Body of pancreas (tissue), 4 donors: ENCODE data around the gene TADA2B. TPM values are rescaled to one million over a fixed set of nuclear protein-coding genes. Genes with fewer than 3 reads are reported as not detected.

Experiments
- ATAC-seq: fragments of 150-250 bp; one replicate; pipeline ENCODE4 v1.9.1; 2016
- DNase-seq, 4 donors: peaks; one replicate each; pipeline ENCODE4 v3.0.0-alpha.2; 2019
- H3K27ac ChIP-seq, 4 donors: fragments of 200-600 bp; sonication (generic); 1 replicate in 3 of 4; 2 replicates in 1 of 4; pipeline versions ENCODE4 v1.5.1 to v1.6.1; 2016 to 2019; ENCODE audit warnings: mild to moderate bottlenecking in 1 of 4, mixed read lengths in 1 of 4, moderate library complexity in 1 of 4
- H3K27me3 ChIP-seq, 2 donors: fragments of 200-600 bp; sonication (generic); one replicate each; pipeline ENCODE4 v1.6.0; 2016; ENCODE audit warnings: mild to moderate bottlenecking in 1 of 2
- H3K36me3 ChIP-seq, 2 donors: fragments of 200-600 bp; sonication (generic); replicated peaks in 1 of 2; 2 replicates each; pipeline ENCODE4 v1.5.1; 2016; ENCODE audit warnings: low read depth in 2 of 2; ENCODE audit not compliant: insufficient read depth in 1 of 2
- H3K4me1 ChIP-seq: fragments of 200-600 bp; sonication (generic); one replicate; pipeline ENCODE4 v1.6.0; 2016
- H3K4me3 ChIP-seq, 2 donors: fragments of 200-600 bp; sonication (generic); 1 replicate in 1 of 2; 2 replicates in 1 of 2; pipeline ENCODE4 v1.5.1; 2016 to 2019
- H3K9me3 ChIP-seq, 3 donors: fragments of 200-600 bp; sonication (generic); 1 replicate in 2 of 3; 2 replicates in 1 of 3; pipeline ENCODE4 v1.5.1; 2016
- POLR2A ChIP-seq, 3 donors: fragments of 450-650 bp; IDR thresholded peaks; one replicate each; pipeline ENCODE4 v1.6.1; 2016; ENCODE audit warnings: antibody characterized with exemption in 3 of 3, mild to moderate bottlenecking in 2 of 3
- WGBS, 2 donors: methylation state at CpG; one replicate each; pipeline ENCODE4 v1.1.5; 2017; 5-methylcytosine and 5-hydroxymethylcytosine counted together
- intact Hi-C: fragments of 100-400 bp; cut with DNase I; formaldehyde crosslinking; loops from one replicate; pipeline ENCODE4 v1.15.1; 2023
- total RNA-seq, 2 donors: library from RNA; depleted of rRNA; stranded (reverse); fragments of >200 nt; gene quantifications; one replicate each; pipeline ENCODE4 v1.1.0, GENCODE V29; 2016
- TF ChIP-seq, protein P1 (sequence below), 7 experiments: fragments of 450-650 bp in 4 of 7; fragments of 200-600 bp in 3 of 7; sonication (generic) in 3 of 7; IDR thresholded peaks; one replicate each; pipeline ENCODE4 v1.5.1; 2016 to 2019; ENCODE audit warnings: antibody characterized with exemption in 7 of 7

Gene TADA2B
- total RNA-seq, 2 donors from 2014 or later: 18.1 to 20.0 TPM

DNA sequence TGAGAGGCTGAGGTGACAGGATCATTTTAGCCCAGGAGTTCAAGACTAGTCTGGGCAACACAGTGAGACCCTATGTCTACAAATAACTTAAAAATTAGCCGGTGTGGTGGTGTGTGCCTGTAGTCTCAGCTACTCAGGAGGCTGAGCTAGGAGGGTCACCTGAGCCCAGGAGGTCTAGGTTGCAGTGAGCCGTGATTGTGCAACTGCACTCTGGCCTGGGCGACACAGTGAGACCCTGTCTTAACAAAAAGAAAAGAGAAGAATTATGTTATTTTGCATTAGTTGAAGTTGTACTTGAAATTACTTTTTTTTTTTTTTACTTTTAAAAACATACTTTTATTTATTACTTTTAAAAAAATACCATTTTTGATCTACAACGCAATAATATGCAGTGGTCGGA, 21.8 kb upstream of the TADA2B start:
- H3K4me1 ChIP-seq: no peaks in the 10 kb centered on the region
- TF ChIP-seq, protein P1, sequence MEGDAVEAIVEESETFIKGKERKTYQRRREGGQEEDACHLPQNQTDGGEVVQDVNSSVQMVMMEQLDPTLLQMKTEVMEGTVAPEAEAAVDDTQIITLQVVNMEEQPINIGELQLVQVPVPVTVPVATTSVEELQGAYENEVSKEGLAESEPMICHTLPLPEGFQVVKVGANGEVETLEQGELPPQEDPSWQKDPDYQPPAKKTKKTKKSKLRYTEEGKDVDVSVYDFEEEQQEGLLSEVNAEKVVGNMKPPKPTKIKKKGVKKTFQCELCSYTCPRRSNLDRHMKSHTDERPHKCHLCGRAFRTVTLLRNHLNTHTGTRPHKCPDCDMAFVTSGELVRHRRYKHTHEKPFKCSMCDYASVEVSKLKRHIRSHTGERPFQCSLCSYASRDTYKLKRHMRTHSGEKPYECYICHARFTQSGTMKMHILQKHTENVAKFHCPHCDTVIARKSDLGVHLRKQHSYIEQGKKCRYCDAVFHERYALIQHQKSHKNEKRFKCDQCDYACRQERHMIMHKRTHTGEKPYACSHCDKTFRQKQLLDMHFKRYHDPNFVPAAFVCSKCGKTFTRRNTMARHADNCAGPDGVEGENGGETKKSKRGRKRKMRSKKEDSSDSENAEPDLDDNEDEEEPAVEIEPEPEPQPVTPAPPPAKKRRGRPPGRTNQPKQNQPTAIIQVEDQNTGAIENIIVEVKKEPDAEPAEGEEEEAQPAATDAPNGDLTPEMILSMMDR (IDR thresholded peaks at IDR 0.05): no peak
- no peak for TF ChIP-seq POLR2A (IDR thresholded peaks at IDR 0.05)
- H3K27ac ChIP-seq: no peak overlapping the region
- WGBS, 2 donors: 66 to 67% methylated on average over 5 of the region's 5 CpGs
- H3K36me3 ChIP-seq: peaks cover 0 to 3% of the 10 kb centered on the region in 2 donors
- no peak for DNase-seq
- H3K4me3 ChIP-seq: no peak overlapping the region
- ATAC-seq: no peak
- intact Hi-C loops: no loop called here
- H3K27me3 ChIP-seq: no peaks in the 10 kb centered on the region
- H3K9me3 ChIP-seq: no peaks in the 10 kb centered on the region

DNA sequence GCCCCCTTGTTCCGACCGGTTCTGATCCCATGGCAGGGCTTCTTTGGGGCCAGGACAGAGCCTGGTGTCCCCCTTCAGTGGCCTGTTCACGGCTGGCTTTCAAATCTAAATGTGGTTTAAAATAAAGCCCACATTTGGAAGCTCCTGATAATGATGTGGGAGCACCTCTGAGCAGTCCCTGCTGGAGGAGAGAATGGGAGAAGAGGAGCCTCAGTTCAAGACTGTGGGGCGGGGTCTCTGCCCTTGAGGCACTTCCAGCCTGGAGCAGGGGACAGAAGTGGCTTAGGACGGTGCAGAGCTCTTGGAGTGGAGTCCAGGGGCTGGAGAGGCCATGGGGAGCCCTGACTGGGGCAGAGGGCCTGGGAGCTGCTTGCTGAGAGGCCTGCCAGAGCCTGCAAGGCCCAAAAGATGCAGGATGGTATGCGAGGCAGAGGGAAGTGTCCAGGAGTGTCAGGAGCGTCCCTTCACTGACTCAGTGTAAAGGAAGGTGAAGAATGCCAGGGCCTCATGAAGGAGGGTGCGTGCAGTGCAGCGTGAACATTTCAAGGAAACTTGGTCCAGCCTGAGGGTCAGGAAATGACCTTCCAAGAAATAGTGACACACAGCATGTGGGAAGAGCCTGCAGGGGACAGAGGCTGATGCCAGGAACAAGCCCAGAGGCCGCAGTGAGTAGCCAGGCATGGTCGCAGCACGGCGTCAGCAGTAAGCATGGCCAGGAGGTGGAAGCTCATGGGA, 21.1 kb upstream of the TADA2B start:
- Histone ChIP-seq H3K9me3 (no peaks in the 10 kb centered on the region), H3K4me1 (no peaks in the 10 kb centered on the region), H3K4me3 (no peak overlapping the region), H3K27ac (no peak overlapping the region), H3K36me3 (peaks cover 0 to 3% of the 10 kb centered on the region in 2 donors), H3K27me3 (no peaks in the 10 kb centered on the region)
- DNase-seq (no peak), ATAC-seq (no peak)
- WGBS, 2 donors: 86 to 91% methylated on average over 13 of the region's 13 CpGs
- TF ChIP-seq, protein P1 (IDR thresholded peaks at IDR 0.05): no peak
- TF ChIP-seq POLR2A (IDR thresholded peaks at IDR 0.05): no peak
- intact Hi-C loops: no loop called here

DNA sequence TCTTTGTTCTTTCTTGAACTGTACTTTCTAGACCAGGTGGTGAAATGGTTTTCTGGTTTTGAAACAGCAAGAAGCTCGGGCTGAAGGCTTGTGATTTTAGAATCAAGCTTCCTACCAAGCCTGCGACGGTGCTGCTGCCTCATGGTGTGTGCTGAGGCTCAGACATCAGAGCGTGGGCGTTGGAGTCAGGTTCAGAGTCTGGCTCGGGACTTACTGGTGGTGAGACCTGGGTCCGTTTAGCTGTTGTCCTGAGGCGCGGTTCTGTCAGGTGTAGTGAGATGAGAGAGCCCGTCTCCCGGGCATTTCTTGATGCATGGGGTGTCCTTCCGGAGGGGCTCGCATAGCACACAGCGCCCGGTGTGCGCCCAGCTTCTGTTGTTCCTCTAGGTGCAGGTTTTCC, 19.7 kb upstream of the TADA2B start:
- Histone ChIP-seq H3K4me3 (no peak overlapping the region), H3K27me3 (no peaks in the 10 kb centered on the region), H3K9me3 (no peaks in the 10 kb centered on the region), H3K27ac (no peak overlapping the region), H3K36me3 (peaks cover 0 to 5% of the 10 kb centered on the region in 2 donors), H3K4me1 (no peaks in the 10 kb centered on the region)
- ATAC-seq (no peak), DNase-seq (no peak)
- intact Hi-C loops: no loop called here
- WGBS, 2 donors: 88 to 89% methylated on average over 11 to 16 of the region's 16 CpGs
- TF ChIP-seq, protein P1 (IDR thresholded peaks at IDR 0.05): no peak
- TF ChIP-seq POLR2A (IDR thresholded peaks at IDR 0.05): no peak

DNA sequence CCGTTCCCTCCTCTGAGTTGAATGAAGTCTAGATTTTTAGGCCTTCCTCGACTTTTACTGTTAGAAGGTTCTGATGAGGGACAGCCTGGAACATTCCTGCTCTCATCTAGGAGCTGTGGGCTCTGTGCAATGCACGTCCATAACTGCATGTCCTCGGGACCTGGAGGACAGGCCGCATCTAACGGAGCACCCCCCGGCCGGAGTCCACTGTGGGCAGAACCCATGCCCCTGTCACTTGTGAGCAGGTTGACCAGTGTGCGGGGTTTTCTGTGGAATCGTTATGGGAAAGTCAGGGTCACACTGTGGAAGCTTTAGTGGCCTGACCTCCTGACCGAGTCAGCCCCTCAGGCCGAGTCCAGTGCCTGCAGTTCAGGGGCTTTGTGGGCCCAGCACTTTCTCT, 19.3 kb upstream of the TADA2B start:
- intact Hi-C loops: no loop called here
- WGBS, 2 donors: 89 to 96% methylated on average over 8 to 12 of the region's 12 CpGs
- DNase-seq: no peak

More for the DNA sequence above, 19.3 kb upstream of the TADA2B start:
- peaks cover 0 to 5% of the 10 kb centered on the region in 2 donors for H3K36me3 ChIP-seq
- no peak overlapping the region for H3K4me3 ChIP-seq
- TF ChIP-seq POLR2A (IDR thresholded peaks at IDR 0.05): no peak
- TF ChIP-seq, protein P1 (IDR thresholded peaks at IDR 0.05): no peak
- H3K4me1 ChIP-seq: no peaks in the 10 kb centered on the region
- no peaks in the 10 kb centered on the region for H3K9me3 ChIP-seq
- ATAC-seq: no peak
- H3K27ac ChIP-seq: no peak overlapping the region
- H3K27me3 ChIP-seq: no peaks in the 10 kb centered on the region
